ENCODE data around the gene OLA1. TPM values are rescaled to one million over a fixed set of nuclear protein-coding genes. Genes with fewer than 3 reads are reported as not detected.

OLA1 gene
- polyA plus RNA-seq, 3 donors, result 24.9 to 72.3 (median 71.9) TPM

DNA sequence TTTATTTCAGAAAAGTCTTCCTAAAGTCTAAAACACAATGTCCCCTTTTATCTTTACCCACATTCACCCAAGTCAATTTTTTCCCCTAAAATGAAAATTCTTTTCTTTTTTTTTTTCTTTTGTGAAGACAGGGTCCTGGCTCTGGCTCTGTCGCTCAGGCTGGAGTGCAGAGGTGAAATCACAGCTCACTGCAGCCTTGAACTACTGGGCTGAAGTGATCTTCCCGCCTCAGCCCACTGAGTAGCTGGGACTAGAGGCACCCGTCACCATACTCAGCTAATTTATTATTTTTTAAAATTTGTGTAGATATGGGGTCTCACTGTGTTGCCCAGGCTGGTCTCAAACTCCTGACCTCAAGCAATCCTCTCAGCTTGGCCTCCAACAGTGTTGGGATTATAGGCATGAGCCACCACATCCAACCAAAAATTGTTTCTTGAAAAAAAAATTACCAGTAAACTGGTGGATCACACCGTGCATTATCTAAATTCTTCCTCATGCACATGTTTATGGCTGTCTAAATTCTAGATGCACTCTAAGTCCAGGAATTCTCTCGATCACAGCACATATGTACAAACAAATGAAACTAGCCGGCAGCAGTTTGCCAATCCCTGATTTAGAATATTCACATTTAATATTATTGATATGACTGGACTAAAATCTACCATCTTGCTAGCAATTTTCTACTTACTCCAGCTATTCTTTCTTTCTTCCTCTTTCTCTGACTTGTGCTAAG, 56.8 kb downstream of the OLA1 start:
- no peak overlapping the region for H3K4me2 ChIP-seq (replicated peaks; ENCODE audit: extremely low read depth, low read length, poor library complexity, severe bottlenecking)
- H3K27ac ChIP-seq (ENCODE audit: low read depth in 1 of 2, low read length in 2 of 2), result no peak overlapping the region
- H3K4me1 ChIP-seq (ENCODE audit: control insufficient read depth in 1 of 2, insufficient read depth in 2 of 2, low read length in 2 of 2), result no peaks in the 10 kb centered on the region
- no peak overlapping the region for H3K4me3 ChIP-seq (replicated peaks in 1 of 3; ENCODE audit: low read depth in 2 of 3, low read length in 3 of 3)
- Mint-ChIP-seq H3K27me3 (ENCODE audit: low read depth in 3 of 3) (no peaks in the 10 kb centered on the region), H3K9me3 (peaks cover 0 to 10% (median 5%) of the 10 kb centered on the region in 7 donors), H3K36me3 (peaks cover 22 to 23% of the 10 kb centered on the region in 2 donors), H3K27ac (no peak overlapping the region), H3K4me3 (no peak overlapping the region), H3K4me1 (no peaks in the 10 kb centered on the region)
- TF ChIP-seq, protein P1, sequence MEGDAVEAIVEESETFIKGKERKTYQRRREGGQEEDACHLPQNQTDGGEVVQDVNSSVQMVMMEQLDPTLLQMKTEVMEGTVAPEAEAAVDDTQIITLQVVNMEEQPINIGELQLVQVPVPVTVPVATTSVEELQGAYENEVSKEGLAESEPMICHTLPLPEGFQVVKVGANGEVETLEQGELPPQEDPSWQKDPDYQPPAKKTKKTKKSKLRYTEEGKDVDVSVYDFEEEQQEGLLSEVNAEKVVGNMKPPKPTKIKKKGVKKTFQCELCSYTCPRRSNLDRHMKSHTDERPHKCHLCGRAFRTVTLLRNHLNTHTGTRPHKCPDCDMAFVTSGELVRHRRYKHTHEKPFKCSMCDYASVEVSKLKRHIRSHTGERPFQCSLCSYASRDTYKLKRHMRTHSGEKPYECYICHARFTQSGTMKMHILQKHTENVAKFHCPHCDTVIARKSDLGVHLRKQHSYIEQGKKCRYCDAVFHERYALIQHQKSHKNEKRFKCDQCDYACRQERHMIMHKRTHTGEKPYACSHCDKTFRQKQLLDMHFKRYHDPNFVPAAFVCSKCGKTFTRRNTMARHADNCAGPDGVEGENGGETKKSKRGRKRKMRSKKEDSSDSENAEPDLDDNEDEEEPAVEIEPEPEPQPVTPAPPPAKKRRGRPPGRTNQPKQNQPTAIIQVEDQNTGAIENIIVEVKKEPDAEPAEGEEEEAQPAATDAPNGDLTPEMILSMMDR (IDR thresholded peaks at IDR 0.05), result no peak
- intact Hi-C loops (cut with micrococcal nuclease), result no loop called here
- no peak overlapping the region for H3K9ac ChIP-seq (ENCODE audit: insufficient read depth, low read length, poor library complexity, severe bottlenecking)
- no peak overlapping the region for H2AFZ ChIP-seq (ENCODE audit: insufficient read depth, low read depth, low read length, poor library complexity, severe bottlenecking)
- no CpG with 5 or more reads among the region's 6 CpGs for WGBS (ENCODE audit: insufficient coverage)
- no peaks in the 10 kb centered on the region for H3K79me2 ChIP-seq (ENCODE audit: insufficient read depth, low read length)
- H3K36me3 ChIP-seq (replicated peaks in 1 of 2; ENCODE audit: control insufficient read depth in 1 of 2, insufficient read depth in 2 of 2, low read length in 2 of 2), result peaks cover 0 to 3% of the 10 kb centered on the region in 2 donors
- no peaks in the 10 kb centered on the region for H3K27me3 ChIP-seq (ENCODE audit: control insufficient read depth in 2 of 2, insufficient read depth in 2 of 2, low read length in 2 of 2)
- no peak for DNase-seq
- H3K9me3 ChIP-seq (replicated peaks in 1 of 2; ENCODE audit: control insufficient read depth in 1 of 2, insufficient read depth in 1 of 2, low read length in 2 of 2), result peaks cover 0 to 5% of the 10 kb centered on the region in 2 donors
- H4K20me1 ChIP-seq (ENCODE audit: insufficient read depth, low read length), result no peaks in the 10 kb centered on the region

DNA sequence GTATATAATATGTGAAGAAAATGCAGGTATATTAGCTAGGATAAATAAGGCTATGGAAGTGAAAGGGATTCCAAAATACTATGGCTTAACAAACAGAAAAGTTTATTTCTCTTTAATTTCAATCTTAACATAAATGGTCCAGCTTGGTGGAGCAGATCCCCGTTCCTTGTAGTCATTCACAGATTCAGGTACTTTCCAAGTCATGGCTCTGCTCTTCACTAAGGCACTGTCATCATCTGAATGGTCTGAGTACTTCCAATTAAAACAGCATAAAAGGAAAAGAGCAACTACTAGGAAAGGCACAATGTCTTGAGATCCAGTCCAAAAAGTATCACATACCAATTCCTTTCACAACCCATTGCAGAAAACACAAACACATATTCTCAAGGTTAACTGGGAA, 63.4 kb downstream of the OLA1 start:
- Histone ChIP-seq H3K4me3 (replicated peaks in 1 of 3; ENCODE audit: low read depth in 2 of 3, low read length in 3 of 3) (no peak overlapping the region), H3K27me3 (ENCODE audit: control insufficient read depth in 2 of 2, insufficient read depth in 2 of 2, low read length in 2 of 2) (no peaks in the 10 kb centered on the region), H3K36me3 (replicated peaks in 1 of 2; ENCODE audit: control insufficient read depth in 1 of 2, insufficient read depth in 2 of 2, low read length in 2 of 2) (peaks cover 0 to 16% of the 10 kb centered on the region in 2 donors), H3K79me2 (ENCODE audit: insufficient read depth, low read length) (no peaks in the 10 kb centered on the region), H2AFZ (ENCODE audit: insufficient read depth, low read depth, low read length, poor library complexity, severe bottlenecking) (no peak overlapping the region), H4K20me1 (ENCODE audit: insufficient read depth, low read length) (no peaks in the 10 kb centered on the region), H3K9me3 (replicated peaks in 1 of 2; ENCODE audit: control insufficient read depth in 1 of 2, insufficient read depth in 1 of 2, low read length in 2 of 2) (no peaks in the 10 kb centered on the region), H3K4me1 (ENCODE audit: control insufficient read depth in 1 of 2, insufficient read depth in 2 of 2, low read length in 2 of 2) (no peaks in the 10 kb centered on the region), H3K4me2 (replicated peaks; ENCODE audit: extremely low read depth, low read length, poor library complexity, severe bottlenecking) (no peak overlapping the region), H3K27ac (ENCODE audit: low read depth in 1 of 2, low read length in 2 of 2) (no peak overlapping the region), H3K9ac (ENCODE audit: insufficient read depth, low read length, poor library complexity, severe bottlenecking) (no peak overlapping the region)
- H3K36me3 Mint-ChIP-seq, result peaks cover 13 to 31% of the 10 kb centered on the region in 2 donors
- TF ChIP-seq, protein P1 (IDR thresholded peaks at IDR 0.05), result no peak
- intact Hi-C loops (cut with micrococcal nuclease), result no loop called here
- no peak for DNase-seq
- H3K27ac Mint-ChIP-seq, result no peak overlapping the region
- peaks cover 8% of the 10 kb centered on the region for H3K4me1 Mint-ChIP-seq
- no peaks in the 10 kb centered on the region for H3K9me3 Mint-ChIP-seq
- no peak overlapping the region for H3K4me3 Mint-ChIP-seq
- WGBS (ENCODE audit: insufficient coverage), result 100% methylated on average over 1 of the region's 1 CpG
- H3K27me3 Mint-ChIP-seq (ENCODE audit: low read depth in 3 of 3), result peaks cover 0 to 1% (median 0%) of the 10 kb centered on the region in 3 donors
